Hepatocyte (in vitro differentiated cells): Measurements from ENCODE around the gene CDH12.

Source experiments
- EZH2phosphoT487 ChIP-seq: fragments of 200-600 bp; sonication (generic); IDR thresholded peaks from one replicate; pipeline ENCODE4 v1.6.1; 2018; ENCODE audit warnings: antibody characterized with exemption, mild to moderate bottlenecking, low read depth, moderate library complexity; ENCODE audit not compliant: unreplicated experiment, severe bottlenecking
- TF ChIP-seq, protein P1 (sequence below): fragments of 200-600 bp; sonication (generic); IDR thresholded peaks from 2 replicates; pipeline ENCODE4 v1.5.1; 2016; ENCODE audit warnings: antibody characterized with exemption, mild to moderate bottlenecking; ENCODE audit not compliant: poor library complexity

DNA sequence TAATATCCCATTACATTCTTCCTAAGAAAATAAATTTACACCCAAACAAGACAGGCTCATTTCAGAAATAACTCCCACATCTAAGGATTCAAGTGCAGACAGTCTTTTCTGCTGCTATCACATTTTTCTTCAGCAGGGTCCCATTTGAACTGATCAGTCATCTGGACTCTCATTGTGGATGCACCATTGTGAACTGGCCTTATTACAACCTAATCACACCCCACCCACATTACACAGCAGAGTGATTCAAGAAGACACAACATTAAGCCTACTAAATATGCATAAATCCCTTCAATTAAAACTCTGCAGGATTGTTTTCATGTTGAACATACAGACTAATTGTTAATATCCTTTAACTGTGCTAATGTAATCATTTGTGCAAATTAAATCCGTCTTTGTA, 146.2 kb downstream of the CDH12 start:
- TF ChIP-seq, protein P1, sequence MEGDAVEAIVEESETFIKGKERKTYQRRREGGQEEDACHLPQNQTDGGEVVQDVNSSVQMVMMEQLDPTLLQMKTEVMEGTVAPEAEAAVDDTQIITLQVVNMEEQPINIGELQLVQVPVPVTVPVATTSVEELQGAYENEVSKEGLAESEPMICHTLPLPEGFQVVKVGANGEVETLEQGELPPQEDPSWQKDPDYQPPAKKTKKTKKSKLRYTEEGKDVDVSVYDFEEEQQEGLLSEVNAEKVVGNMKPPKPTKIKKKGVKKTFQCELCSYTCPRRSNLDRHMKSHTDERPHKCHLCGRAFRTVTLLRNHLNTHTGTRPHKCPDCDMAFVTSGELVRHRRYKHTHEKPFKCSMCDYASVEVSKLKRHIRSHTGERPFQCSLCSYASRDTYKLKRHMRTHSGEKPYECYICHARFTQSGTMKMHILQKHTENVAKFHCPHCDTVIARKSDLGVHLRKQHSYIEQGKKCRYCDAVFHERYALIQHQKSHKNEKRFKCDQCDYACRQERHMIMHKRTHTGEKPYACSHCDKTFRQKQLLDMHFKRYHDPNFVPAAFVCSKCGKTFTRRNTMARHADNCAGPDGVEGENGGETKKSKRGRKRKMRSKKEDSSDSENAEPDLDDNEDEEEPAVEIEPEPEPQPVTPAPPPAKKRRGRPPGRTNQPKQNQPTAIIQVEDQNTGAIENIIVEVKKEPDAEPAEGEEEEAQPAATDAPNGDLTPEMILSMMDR: no peak
- no peak for TF ChIP-seq EZH2phosphoT487
